HG03558 (cell line): Measurements from ENCODE around the gene SLC2A5.
"Not testable (repeated sequence)": the region's sequence is repeated elsewhere in the genome, so short reads cannot be mapped to it uniquely, and the experiment has no call there.

Experiments
- ATAC-seq: cut with Tn5 transposase; IDR thresholded peaks from one replicate; pipeline ENCODE4 v1.9.1; 2021; ENCODE audit warnings: moderate number of reproducible peaks; ENCODE audit not compliant: unreplicated experiment; ENCODE audit errors: extremely low read depth

The SLC2A5 gene

GRCh38 chr1:9069326-9070100 lies at the start of gene SLC2A5:
SLC2A5 (minus strand) TSS chr1:9069635; CDS start chr1:9069536, 99 bp downstream.
- peak; percentile 58 for ATAC-seq

- ATAC-seq: no peak
These were observed 48.8 kb upstream of the SLC2A5 start for GRCh38 chr1:9118186-9118585.

- no peak for ATAC-seq
These were observed 46.1 kb upstream of the SLC2A5 start for GRCh38 chr1:9115351-9116205.

- no peak for ATAC-seq
These were observed 43.8 kb upstream of the SLC2A5 start for GRCh38 chr1:9112961-9113880.

GRCh38 chr1:9111957-9112356 lies 42.5 kb upstream of the SLC2A5 start:
- ATAC-seq: no peak

- ATAC-seq: no peak
These were observed 41.9 kb upstream of the SLC2A5 start for GRCh38 chr1:9111357-9111691.

GRCh38 chr1:9110669-9111356 lies 41.4 kb upstream of the SLC2A5 start:
- ATAC-seq: no peak

- no peak for ATAC-seq
These were observed 38.7 kb upstream of the SLC2A5 start for GRCh38 chr1:9108056-9108665.

- ATAC-seq: no peak
These were observed 37.7 kb upstream of the SLC2A5 start for GRCh38 chr1:9107136-9107535.

- ATAC-seq: no peak
These were observed 36.9 kb upstream of the SLC2A5 start for GRCh38 chr1:9106286-9106685.

GRCh38 chr1:9105336-9105867 lies 36.0 kb upstream of the SLC2A5 start:
- ATAC-seq: no peak

GRCh38 chr1:9101510-9102146 lies 32.2 kb upstream of the SLC2A5 start:
- no peak for ATAC-seq

GRCh38 chr1:9100471-9101043 lies 31.1 kb upstream of the SLC2A5 start:
- no peak for ATAC-seq

- ATAC-seq: no peak
These were observed 30.1 kb upstream of the SLC2A5 start for GRCh38 chr1:9099555-9099954.

GRCh38 chr1:9097947-9098705 lies 28.7 kb upstream of the SLC2A5 start:
- no peak for ATAC-seq

- ATAC-seq: no peak
These were observed 26.4 kb upstream of the SLC2A5 start for GRCh38 chr1:9095818-9096217.

- ATAC-seq: not testable (repeated sequence)
These were observed 24.7 kb upstream of the SLC2A5 start for GRCh38 chr1:9093996-9094595.
